ENCODE results near the gene SLC25A6. TPM values are rescaled to one million over a fixed set of nuclear protein-coding genes. Genes with fewer than 3 reads are reported as not detected.

SLC25A6 gene
- total RNA-seq, 1 experiment from 2014 or later: 553 TPM

DNA sequence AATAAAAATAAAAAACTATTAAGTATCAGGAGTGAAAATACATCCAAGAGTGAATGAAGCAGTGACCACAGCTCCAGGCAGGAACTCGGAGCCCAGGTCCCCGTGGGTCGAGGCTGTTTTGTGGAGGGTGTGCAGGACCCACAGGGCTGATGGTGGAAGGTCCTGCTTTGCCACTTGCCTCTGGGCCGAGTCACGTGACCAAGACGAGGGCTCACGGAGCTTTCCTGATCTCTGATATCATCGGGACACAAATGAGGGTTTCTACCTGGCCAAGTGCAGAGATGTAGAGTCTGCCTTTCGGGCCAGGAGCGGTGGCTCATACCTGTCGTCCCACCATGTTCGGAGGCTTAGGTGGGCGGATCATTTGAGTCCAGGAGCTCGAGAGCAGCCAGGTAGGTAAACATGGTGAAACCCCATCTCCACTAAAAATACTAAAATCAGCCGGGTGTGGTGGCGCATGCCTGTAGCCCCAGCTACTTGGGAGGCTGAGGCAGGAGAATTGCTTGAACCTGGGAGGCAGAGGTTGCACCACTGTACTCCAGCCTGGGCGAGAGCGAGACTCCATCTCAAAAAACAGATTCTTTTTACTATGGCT lies 7.2 kb downstream of the SLC25A6 start:
- H2BK12ac ChIP-seq (ENCODE audit: insufficient read length, low read depth, low read length): no peak overlapping the region
- H4K20me1 ChIP-seq (ENCODE audit: control insufficient read depth, insufficient read depth, insufficient read length): no peaks in the 10 kb centered on the region
- no peak overlapping the region for H3K9ac ChIP-seq (ENCODE audit: extremely low read depth, insufficient read length, low read length)
- H3K27ac ChIP-seq (ENCODE audit: insufficient read length, low read depth, low read length): no peak overlapping the region
- Mint-ChIP-seq H3K4me3 (no peak overlapping the region; a peak in 1 of 5 replicates), H3K4me1 (peaks cover 9 to 28% of the 10 kb centered on the region in 2 experiments), H3K27me3 (ENCODE audit: low read depth) (no peaks in the 10 kb centered on the region; the same call in none of the 2 replicates), H3K9me3 (peaks cover 0 to 3% of the 10 kb centered on the region in 2 experiments; a peak in 1 of 5 replicates), H3K27ac (peak overlapping the region in 1 of 3 experiments; percentile 61; a peak in 1 of 7 replicates), H3K36me3 (ENCODE audit: insufficient read depth in 1 of 3, low read depth in 3 of 3) (peaks cover 48 to 76% (median 73%) of the 10 kb centered on the region in 3 experiments)
- no peak overlapping the region for H2BK120ac ChIP-seq (ENCODE audit: low read depth, low read length, poor library complexity, severe bottlenecking)
- H3K18ac ChIP-seq (ENCODE audit: insufficient read length, low read depth, low read length): no peak overlapping the region
- no peak overlapping the region for H3K14ac ChIP-seq (ENCODE audit: insufficient read depth, low read length)
- no peak overlapping the region for H4K8ac ChIP-seq (replicated peaks; ENCODE audit: insufficient read length, low read depth, low read length)
- H2BK15ac ChIP-seq (ENCODE audit: low read depth, low read length): no peak overlapping the region
- H3K27me3 ChIP-seq (ENCODE audit: insufficient read depth, low read length): no peaks in the 10 kb centered on the region
- H2AFZ ChIP-seq (ENCODE audit: low read length): no peak overlapping the region
- H3K56ac ChIP-seq (ENCODE audit: insufficient read length, low read depth, low read length): no peak overlapping the region
- TF ChIP-seq, protein P1, sequence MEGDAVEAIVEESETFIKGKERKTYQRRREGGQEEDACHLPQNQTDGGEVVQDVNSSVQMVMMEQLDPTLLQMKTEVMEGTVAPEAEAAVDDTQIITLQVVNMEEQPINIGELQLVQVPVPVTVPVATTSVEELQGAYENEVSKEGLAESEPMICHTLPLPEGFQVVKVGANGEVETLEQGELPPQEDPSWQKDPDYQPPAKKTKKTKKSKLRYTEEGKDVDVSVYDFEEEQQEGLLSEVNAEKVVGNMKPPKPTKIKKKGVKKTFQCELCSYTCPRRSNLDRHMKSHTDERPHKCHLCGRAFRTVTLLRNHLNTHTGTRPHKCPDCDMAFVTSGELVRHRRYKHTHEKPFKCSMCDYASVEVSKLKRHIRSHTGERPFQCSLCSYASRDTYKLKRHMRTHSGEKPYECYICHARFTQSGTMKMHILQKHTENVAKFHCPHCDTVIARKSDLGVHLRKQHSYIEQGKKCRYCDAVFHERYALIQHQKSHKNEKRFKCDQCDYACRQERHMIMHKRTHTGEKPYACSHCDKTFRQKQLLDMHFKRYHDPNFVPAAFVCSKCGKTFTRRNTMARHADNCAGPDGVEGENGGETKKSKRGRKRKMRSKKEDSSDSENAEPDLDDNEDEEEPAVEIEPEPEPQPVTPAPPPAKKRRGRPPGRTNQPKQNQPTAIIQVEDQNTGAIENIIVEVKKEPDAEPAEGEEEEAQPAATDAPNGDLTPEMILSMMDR (conservative IDR thresholded peaks at IDR 0.05): no peak
- DNase-seq: no peak
- H2AK5ac ChIP-seq (ENCODE audit: insufficient read length, low read length): no peak overlapping the region
- no peak overlapping the region for H3K23ac ChIP-seq (ENCODE audit: insufficient read length, low read depth, low read length)
- peaks cover 14% of the 10 kb centered on the region; the same call in 1 of the 2 replicates for H3K79me2 ChIP-seq (ENCODE audit: insufficient read depth, low read length)
- no peaks in the 10 kb centered on the region for H3K9me3 ChIP-seq (ENCODE audit: control insufficient read depth, low read depth, low read length)
- no peak overlapping the region for H2BK20ac ChIP-seq (ENCODE audit: low read depth, low read length, poor library complexity, severe bottlenecking)
- H3K4ac ChIP-seq (ENCODE audit: low read depth, low read length): no peak overlapping the region
- H3T11ph ChIP-seq (ENCODE audit: low read length): no peak overlapping the region
- no peaks in the 10 kb centered on the region; the same call in 1 of the 2 replicates for H3K4me1 ChIP-seq (ENCODE audit: insufficient read depth, low read length)
- WGBS (ENCODE audit: extremely low coverage, insufficient read length, low lambda C conversion rate): no CpG with 5 or more reads among the region's 18 CpGs
- no peaks in the 10 kb centered on the region for H3K23me2 ChIP-seq (ENCODE audit: insufficient read length, low read depth, low read length, poor library complexity, severe bottlenecking)
- H4K91ac ChIP-seq (ENCODE audit: insufficient read length, low read depth, low read length): no peak overlapping the region
- no peak overlapping the region for H4K5ac ChIP-seq (ENCODE audit: insufficient read length, low read depth, low read length)
- no peak overlapping the region for H3K4me2 ChIP-seq (ENCODE audit: insufficient read depth, insufficient read length, low read length)
- no peak overlapping the region for H2BK5ac ChIP-seq (ENCODE audit: insufficient read length, low read length)
- H3K79me1 ChIP-seq (ENCODE audit: insufficient read depth, low read depth, low read length, poor library complexity, severe bottlenecking): peaks cover 8% of the 10 kb centered on the region

All from H9 (cell line).